ENCODE measurements around the gene ACTN4. TPM values are rescaled to one million over a fixed set of nuclear protein-coding genes. Genes with fewer than 3 reads are reported as not detected.

ACTN4 gene
- total RNA-seq, 1 experiment from 2014 or later: 922 TPM

DNA sequence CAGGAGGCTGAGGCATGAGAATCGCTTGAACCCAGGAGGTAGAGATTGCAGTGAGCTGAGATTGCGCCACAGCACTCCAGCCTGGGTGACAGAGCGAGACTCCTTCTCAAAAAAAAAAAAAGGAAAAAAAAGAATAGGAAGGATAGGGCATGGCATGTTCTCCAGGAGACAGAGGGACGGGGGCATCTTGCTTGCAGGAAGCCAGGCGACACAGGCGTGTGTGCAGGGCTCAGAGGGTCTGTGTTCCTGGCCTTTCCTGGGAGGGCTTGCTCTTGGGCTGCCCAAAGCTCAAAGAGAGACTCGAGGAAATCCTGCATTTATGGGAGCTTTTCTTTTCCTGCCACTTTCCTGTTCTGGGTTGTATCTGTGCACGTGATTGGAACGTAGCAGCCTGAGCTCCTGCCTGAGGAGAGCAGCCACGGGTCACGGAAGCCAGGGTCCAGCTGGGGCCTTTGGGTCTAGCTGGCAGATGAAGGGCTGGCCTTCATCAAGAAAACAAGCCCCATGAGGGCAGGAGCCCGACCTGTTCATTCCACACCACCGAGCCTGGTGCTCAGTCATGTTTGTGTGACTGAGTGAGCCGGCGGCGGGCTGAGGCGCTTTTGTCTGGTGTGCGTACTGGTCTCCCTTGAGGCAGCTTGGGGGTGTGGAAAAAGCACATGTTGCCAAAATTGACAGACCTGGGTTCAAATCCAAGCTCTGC is 52.3 kb downstream of the ACTN4 start:
- no peak for DNase-seq (ENCODE audit: low read depth)
- in situ Hi-C loops (cut with HindIII; ENCODE audit: low pct_unique_long_range_greater_than_20kb, low sequenced_read_pairs): no loop called here

DNA sequence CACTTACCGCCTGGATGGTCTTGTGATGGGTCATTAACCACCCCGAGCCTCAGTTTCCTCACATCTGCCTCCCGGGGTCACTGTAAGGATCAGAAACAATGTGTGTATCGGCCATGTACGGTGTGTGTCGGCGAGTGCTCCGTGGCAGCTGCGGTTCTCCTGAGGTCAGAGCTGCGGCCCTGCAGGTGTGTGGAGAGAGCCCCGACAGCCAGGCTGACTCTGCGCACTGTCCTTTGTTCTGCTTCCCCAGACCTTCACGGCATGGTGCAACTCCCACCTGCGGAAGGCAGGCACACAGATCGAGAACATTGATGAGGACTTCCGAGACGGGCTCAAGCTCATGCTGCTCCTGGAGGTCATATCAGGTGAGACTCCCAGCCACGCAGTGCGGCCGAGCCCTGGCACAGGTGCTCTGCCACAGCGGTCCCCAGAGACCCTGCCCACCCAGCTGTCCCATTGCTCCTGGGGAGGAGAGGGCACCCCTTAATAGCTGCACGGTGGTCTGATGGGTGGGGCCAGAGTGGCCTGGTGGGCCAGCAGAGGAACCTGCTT is 53.0 kb downstream of the ACTN4 start:
- no peak for DNase-seq (ENCODE audit: low read depth)
- in situ Hi-C loops (cut with HindIII; ENCODE audit: low pct_unique_long_range_greater_than_20kb, low sequenced_read_pairs): no loop called here

DNA sequence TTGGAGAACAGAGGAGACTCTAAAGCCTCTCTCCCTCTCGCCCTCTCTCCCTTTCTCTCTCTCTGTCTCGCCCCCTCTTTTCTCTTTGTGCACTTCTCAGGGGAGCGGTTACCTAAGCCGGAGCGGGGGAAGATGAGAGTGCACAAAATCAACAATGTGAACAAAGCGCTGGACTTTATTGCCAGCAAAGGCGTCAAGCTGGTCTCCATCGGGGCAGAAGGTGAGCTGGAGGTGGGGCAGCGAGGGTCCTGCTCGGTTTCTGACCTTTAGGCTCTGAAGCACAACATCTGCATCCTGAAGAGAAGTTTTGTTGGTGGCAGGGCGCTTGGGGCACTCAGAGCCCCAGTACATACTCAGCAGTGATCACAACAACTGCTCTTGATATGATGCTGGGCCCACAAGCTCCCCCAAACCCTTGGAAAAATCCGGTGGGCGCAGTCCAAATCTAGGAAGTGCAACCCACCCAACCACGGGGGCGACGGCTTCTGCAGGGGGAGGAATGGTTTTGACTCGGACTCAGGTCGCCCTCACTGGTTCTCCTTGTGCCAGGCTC is 53.5 kb downstream of the ACTN4 start:
- no peak for DNase-seq (ENCODE audit: low read depth)
- in situ Hi-C loops (cut with HindIII; ENCODE audit: low pct_unique_long_range_greater_than_20kb, low sequenced_read_pairs): no loop called here

- in situ Hi-C loops (cut with HindIII; ENCODE audit: low pct_unique_long_range_greater_than_20kb, low sequenced_read_pairs): no loop called here
- DNase-seq (ENCODE audit: low read depth): no peak
These were observed 54.1 kb downstream of the ACTN4 start for GRCh38 chr19:38701455-38702063.

GRCh38 chr19:38702278-38702677 is 54.8 kb downstream of the ACTN4 start:
- in situ Hi-C loops (cut with HindIII; ENCODE audit: low pct_unique_long_range_greater_than_20kb, low sequenced_read_pairs): no loop called here
- no peak for DNase-seq (ENCODE audit: low read depth)

DNA sequence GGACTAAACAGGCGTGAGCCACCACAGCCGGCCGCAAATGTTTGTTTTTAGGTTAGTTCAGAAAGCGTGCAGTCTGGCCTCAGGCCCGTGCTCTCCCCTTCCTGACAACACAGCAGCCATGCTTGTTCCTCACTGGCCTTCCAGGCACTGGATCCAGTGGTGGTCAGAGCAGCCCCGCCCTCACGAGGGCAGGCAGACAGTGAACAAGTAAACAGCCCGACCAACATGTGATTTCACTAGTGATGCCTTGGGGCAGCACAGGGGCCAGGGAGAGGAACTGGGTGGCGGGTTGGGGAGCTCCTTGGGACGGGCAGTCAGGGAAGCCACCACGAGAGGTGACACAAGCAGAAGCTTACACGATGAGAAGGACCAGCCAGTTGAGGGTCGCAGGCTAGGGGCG is 56.1 kb downstream of the ACTN4 start:
- in situ Hi-C loops (cut with HindIII; ENCODE audit: low pct_unique_long_range_greater_than_20kb, low sequenced_read_pairs): no loop called here
- no peak for DNase-seq (ENCODE audit: low read depth)

- in situ Hi-C loops (cut with HindIII; ENCODE audit: low pct_unique_long_range_greater_than_20kb, low sequenced_read_pairs): no loop called here
- no peak for DNase-seq (ENCODE audit: low read depth)
These were observed 57.1 kb downstream of the ACTN4 start for GRCh38 chr19:38704488-38705026.

DNA sequence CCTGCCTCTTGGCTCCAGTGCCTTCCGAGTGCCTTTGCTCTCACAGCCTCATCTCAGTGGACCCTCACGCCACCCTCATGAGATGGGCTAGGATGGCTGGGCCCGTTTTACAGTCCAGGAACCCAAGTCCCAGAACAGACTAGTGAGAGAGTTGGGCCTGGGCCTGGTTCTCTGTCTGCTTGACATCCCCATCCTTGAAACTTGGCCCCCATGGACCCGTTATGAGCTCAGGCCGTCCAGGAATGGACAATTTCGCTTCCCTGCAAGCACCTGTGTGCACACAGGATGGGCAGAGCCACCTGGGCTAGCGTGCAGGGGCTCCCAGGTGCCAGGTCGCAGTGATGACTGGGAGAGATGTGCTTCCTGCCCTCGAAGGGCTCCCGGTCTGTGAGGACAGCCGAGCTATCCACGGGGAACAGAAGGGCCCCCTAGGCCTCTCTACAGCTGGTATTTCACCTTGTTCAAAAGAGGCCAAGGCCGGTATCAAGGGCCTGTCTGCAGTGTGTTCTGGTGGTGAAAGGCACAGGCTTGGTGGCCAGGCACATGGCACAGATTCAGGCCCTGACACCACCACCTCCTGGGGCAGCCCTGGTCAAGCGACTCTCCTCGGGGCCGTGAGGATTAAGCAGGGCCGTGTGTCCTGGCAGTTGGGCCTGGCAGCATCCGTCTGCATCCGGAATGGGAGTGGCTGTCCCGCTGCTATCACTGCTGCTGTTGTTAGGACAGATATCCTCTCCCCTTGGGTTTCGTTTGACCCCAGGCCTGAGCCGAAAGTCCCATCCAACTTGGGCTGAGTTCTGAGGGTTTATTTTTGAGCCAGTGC is 58.0 kb downstream of the ACTN4 start:
- no peak for DNase-seq (ENCODE audit: low read depth)
- in situ Hi-C loops (cut with HindIII; ENCODE audit: low pct_unique_long_range_greater_than_20kb, low sequenced_read_pairs): no loop called here

DNA sequence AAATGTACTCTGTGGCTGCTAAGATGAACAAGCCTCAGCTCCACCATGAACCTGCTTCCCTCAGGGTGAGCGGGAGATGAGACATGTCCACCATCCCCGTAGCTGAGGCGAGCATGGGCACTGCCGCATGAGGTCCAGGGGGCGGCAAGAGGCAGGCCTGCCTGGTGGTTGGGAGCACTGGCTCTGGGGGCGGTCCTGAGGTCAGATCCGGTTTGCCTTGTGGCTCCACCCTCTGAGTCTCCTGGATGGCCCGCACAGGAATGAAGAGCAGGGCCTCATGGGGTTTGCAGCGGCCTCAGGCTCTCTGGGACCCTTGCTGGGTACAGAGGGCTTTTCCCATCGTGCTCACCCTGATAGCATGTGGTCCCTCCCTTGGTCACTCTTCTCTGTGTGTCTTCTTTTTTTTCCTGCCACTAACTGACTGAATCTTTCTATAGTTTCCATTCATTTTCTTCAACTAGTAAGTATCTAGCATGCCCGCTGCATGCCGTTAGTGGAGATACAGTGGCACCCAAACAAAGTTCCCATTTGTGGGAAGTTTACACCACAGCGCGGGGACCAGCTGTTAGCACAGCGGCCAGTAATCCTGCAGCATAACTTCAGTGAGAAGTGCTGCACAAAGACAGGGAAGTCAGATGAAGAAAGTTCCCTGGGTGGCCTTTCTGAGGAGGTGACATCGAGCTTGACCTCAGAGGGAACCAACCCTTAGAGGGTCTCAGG is 59.5 kb downstream of the ACTN4 start:
- in situ Hi-C loops (cut with HindIII; ENCODE audit: low pct_unique_long_range_greater_than_20kb, low sequenced_read_pairs): no loop called here
- DNase-seq (ENCODE audit: low read depth): no peak

DNA sequence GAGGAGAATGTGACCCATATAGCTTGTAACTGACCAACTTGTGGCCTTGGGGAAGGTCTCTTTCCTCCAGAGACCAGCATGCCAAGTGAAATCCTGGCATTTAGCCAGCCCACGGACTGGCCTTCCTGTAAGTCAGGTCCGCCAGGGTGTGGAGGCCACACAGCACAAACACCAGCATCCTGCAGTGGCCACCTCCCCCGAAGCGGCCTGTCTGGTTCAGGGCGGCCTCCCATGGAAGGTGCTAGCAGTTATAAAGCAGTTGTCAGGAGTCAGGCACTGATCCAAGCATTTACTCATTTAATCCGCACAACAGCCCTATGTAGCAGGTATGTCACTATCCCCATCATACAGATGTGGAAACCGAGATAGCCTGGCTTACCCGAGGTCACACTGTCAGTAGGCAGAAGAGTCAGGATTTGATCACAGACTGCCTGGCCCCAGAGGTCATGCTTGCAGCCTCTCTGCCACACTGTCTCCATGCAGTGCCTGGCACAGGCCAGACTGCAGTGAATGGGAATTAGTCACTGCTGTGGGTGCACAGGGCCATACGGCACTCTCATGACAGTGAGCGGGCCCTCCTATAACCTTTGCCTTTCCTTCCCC is 60.2 kb downstream of the ACTN4 start:
- in situ Hi-C loops (cut with HindIII; ENCODE audit: low pct_unique_long_range_greater_than_20kb, low sequenced_read_pairs): no loop called here
- DNase-seq (ENCODE audit: low read depth): no peak

- in situ Hi-C loops (cut with HindIII; ENCODE audit: low pct_unique_long_range_greater_than_20kb, low sequenced_read_pairs): no loop called here
- no peak for DNase-seq (ENCODE audit: low read depth)
These were observed 61.1 kb downstream of the ACTN4 start for GRCh38 chr19:38708413-38709024.

GRCh38 chr19:38709119-38709518 is 61.7 kb downstream of the ACTN4 start:
- in situ Hi-C loops (cut with HindIII; ENCODE audit: low pct_unique_long_range_greater_than_20kb, low sequenced_read_pairs): no loop called here
- DNase-seq (ENCODE audit: low read depth): no peak

DNA sequence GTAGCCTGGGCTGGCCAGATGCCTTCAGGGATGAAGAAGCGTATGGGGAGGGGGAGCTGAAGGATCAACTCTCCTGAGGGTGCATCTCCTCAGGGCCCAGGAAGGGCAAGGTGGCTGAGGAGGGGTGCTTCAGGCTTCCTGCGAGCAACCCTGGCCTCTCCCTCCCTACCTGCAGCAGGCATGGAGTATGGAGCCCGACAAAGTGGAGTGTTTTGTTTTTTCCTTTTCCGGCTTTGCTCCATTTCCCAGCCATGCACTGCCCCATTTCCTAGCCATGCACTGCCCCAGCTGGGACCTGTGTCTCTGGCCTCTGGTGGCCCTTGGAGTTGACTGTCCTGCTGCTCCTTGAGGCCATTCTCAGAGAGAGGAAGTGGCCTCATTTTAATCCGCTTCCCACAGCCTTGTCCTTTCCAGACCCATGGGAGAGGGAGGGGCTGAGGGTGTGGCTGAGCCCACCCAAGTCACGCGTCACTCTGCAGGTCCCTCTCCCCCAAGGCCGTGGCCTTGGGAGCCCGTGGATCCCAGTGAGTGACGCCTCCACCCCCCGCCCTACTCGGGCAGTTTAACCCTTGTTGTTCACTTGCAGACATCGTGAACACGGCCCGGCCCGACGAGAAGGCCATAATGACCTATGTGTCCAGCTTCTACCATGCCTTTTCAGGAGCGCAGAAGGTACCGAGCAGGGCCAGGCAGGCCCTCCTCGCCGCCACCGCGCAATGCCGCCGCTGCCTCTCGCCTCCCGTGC is 62.4 kb downstream of the ACTN4 start:
- in situ Hi-C loops (cut with HindIII; ENCODE audit: low pct_unique_long_range_greater_than_20kb, low sequenced_read_pairs): no loop called here
- no peak for DNase-seq (ENCODE audit: low read depth)

- DNase-seq (ENCODE audit: low read depth): no peak
These were observed 62.9 kb downstream of the ACTN4 start for GRCh38 chr19:38710416-38710702.

GRCh38 chr19:38710928-38711725 is 63.7 kb downstream of the ACTN4 start:
- in situ Hi-C loops (cut with HindIII; ENCODE audit: low pct_unique_long_range_greater_than_20kb, low sequenced_read_pairs): no loop called here
- DNase-seq (ENCODE audit: low read depth): no peak

More at GRCh38 chr19:38710416-38710702, 62.9 kb downstream of the ACTN4 start:
- in situ Hi-C loops (cut with HindIII; ENCODE audit: low pct_unique_long_range_greater_than_20kb, low sequenced_read_pairs): no loop called here

GRCh38 chr19:38711726-38712153 is 64.3 kb downstream of the ACTN4 start:
- in situ Hi-C loops (cut with HindIII; ENCODE audit: low pct_unique_long_range_greater_than_20kb, low sequenced_read_pairs): no loop called here
- DNase-seq (ENCODE audit: low read depth): no peak
